ENCODE data around the gene GYG1. TPM values are rescaled to one million over a fixed set of nuclear protein-coding genes. Genes with fewer than 3 reads are reported as not detected.
A peak's percentile ranks its signal among the peaks of the same experiment; 100 is the strongest.

The GYG1 gene
- polyA plus RNA-seq, 4 donors, result 11.9 to 30.4 (median 25.8) TPM

- Histone ChIP-seq H3K27me3 (ENCODE audit: control insufficient read depth in 3 of 3, insufficient read depth in 3 of 3, low read length in 3 of 3) (no peaks in the 10 kb centered on the region), H3K27ac (ENCODE audit: low read depth in 1 of 3, low read length in 2 of 3) (no peak overlapping the region), H3K4me1 (ENCODE audit: control insufficient read depth in 3 of 3, insufficient read depth in 2 of 3, low read depth in 1 of 3, low read length in 2 of 3) (no peaks in the 10 kb centered on the region), H3K4me3 (ENCODE audit: low read depth in 1 of 3, low read length in 3 of 3) (no peak overlapping the region), H3K9me3 (ENCODE audit: control insufficient read depth in 2 of 2, insufficient read depth in 1 of 2, low read depth in 1 of 2, low read length in 1 of 2) (peaks cover 0 to 5% of the 10 kb centered on the region in 2 donors), H3K36me3 (ENCODE audit: control insufficient read depth in 3 of 3, insufficient read depth in 2 of 3, low read depth in 1 of 3, low read length in 3 of 3) (peaks cover 7 to 21% (median 13%) of the 10 kb centered on the region in 3 donors)
- FAIRE-seq, result no peak
- DNase-seq, result no peak
- WGBS, 3 donors, result 84 to 91% (median 86%) methylated on average over 3 of the region's 3 CpGs
Observed at GRCh38 chr3:149023951-149024350, 32.6 kb downstream of the GYG1 start.

- FAIRE-seq, result no peak
Observed at GRCh38 chr3:149026718-149027117, 35.4 kb downstream of the GYG1 start.

GRCh38 chr3:149031096-149031495 is 39.8 kb downstream of the GYG1 start:
- Histone ChIP-seq H3K4me3 (ENCODE audit: low read depth in 1 of 3, low read length in 3 of 3) (no peak overlapping the region), H3K27ac (ENCODE audit: low read depth in 1 of 3, low read length in 2 of 3) (no peak overlapping the region), H3K27me3 (ENCODE audit: control insufficient read depth in 3 of 3, insufficient read depth in 3 of 3, low read length in 3 of 3) (no peaks in the 10 kb centered on the region), H3K4me1 (ENCODE audit: control insufficient read depth in 3 of 3, insufficient read depth in 2 of 3, low read depth in 1 of 3, low read length in 2 of 3) (no peaks in the 10 kb centered on the region), H3K9me3 (ENCODE audit: control insufficient read depth in 2 of 2, insufficient read depth in 1 of 2, low read depth in 1 of 2, low read length in 1 of 2) (no peaks in the 10 kb centered on the region), H3K36me3 (ENCODE audit: control insufficient read depth in 3 of 3, insufficient read depth in 2 of 3, low read depth in 1 of 3, low read length in 3 of 3) (peaks cover 3 to 10% (median 4%) of the 10 kb centered on the region in 3 donors)
- WGBS, 3 donors, result 76 to 83% (median 78%) methylated on average over 2 of the region's 2 CpGs
- no peak for DNase-seq
- FAIRE-seq, result no peak

More at GRCh38 chr3:149026718-149027117, 35.4 kb downstream of the GYG1 start:
- Histone ChIP-seq H3K27me3 (ENCODE audit: control insufficient read depth in 3 of 3, insufficient read depth in 3 of 3, low read length in 3 of 3) (no peaks in the 10 kb centered on the region), H3K4me3 (ENCODE audit: low read depth in 1 of 3, low read length in 3 of 3) (no peak overlapping the region), H3K9me3 (ENCODE audit: control insufficient read depth in 2 of 2, insufficient read depth in 1 of 2, low read depth in 1 of 2, low read length in 1 of 2) (peaks cover 0 to 5% of the 10 kb centered on the region in 2 donors), H3K4me1 (ENCODE audit: control insufficient read depth in 3 of 3, insufficient read depth in 2 of 3, low read depth in 1 of 3, low read length in 2 of 3) (no peaks in the 10 kb centered on the region), H3K36me3 (ENCODE audit: control insufficient read depth in 3 of 3, insufficient read depth in 2 of 3, low read depth in 1 of 3, low read length in 3 of 3) (peaks cover 8 to 12% (median 10%) of the 10 kb centered on the region in 3 donors), H3K27ac (ENCODE audit: low read depth in 1 of 3, low read length in 2 of 3) (no peak overlapping the region)
- no peak for DNase-seq
- WGBS, 3 donors, result 85 to 89% (median 86%) methylated on average over 4 of the region's 4 CpGs

- DNase-seq (peak in 1 of 2 donors; percentile 39), FAIRE-seq (no peak)
- Histone ChIP-seq H3K4me1 (ENCODE audit: control insufficient read depth in 3 of 3, insufficient read depth in 2 of 3, low read depth in 1 of 3, low read length in 2 of 3) (no peaks in the 10 kb centered on the region), H3K4me3 (ENCODE audit: low read depth in 1 of 3, low read length in 3 of 3) (no peak overlapping the region), H3K27ac (ENCODE audit: low read depth in 1 of 3, low read length in 2 of 3) (peak overlapping the region in 1 of 3 donors; percentile 36), H3K36me3 (ENCODE audit: control insufficient read depth in 3 of 3, insufficient read depth in 2 of 3, low read depth in 1 of 3, low read length in 3 of 3) (peaks cover 0 to 8% (median 3%) of the 10 kb centered on the region in 3 donors), H3K27me3 (ENCODE audit: control insufficient read depth in 3 of 3, insufficient read depth in 3 of 3, low read length in 3 of 3) (no peaks in the 10 kb centered on the region), H3K9me3 (ENCODE audit: control insufficient read depth in 2 of 2, insufficient read depth in 1 of 2, low read depth in 1 of 2, low read length in 1 of 2) (no peaks in the 10 kb centered on the region)
- 79 to 87% (median 84%) methylated on average over 4 of the region's 4 CpGs for WGBS, 3 donors
Observed at GRCh38 chr3:149037684-149038083, 46.3 kb downstream of the GYG1 start.

- DNase-seq, result no peak
- Histone ChIP-seq H3K4me1 (ENCODE audit: control insufficient read depth in 3 of 3, insufficient read depth in 2 of 3, low read depth in 1 of 3, low read length in 2 of 3) (peaks cover 0 to 1% (median 0%) of the 10 kb centered on the region in 3 donors), H3K9me3 (ENCODE audit: control insufficient read depth in 2 of 2, insufficient read depth in 1 of 2, low read depth in 1 of 2, low read length in 1 of 2) (no peaks in the 10 kb centered on the region), H3K4me3 (ENCODE audit: low read depth in 1 of 3, low read length in 3 of 3) (no peak overlapping the region), H3K36me3 (ENCODE audit: control insufficient read depth in 3 of 3, insufficient read depth in 2 of 3, low read depth in 1 of 3, low read length in 3 of 3) (peaks cover 0 to 8% (median 3%) of the 10 kb centered on the region in 3 donors), H3K27ac (ENCODE audit: low read depth in 1 of 3, low read length in 2 of 3) (no peak overlapping the region), H3K27me3 (ENCODE audit: control insufficient read depth in 3 of 3, insufficient read depth in 3 of 3, low read length in 3 of 3) (no peaks in the 10 kb centered on the region)
- 82 to 93% (median 88%) methylated on average over 2 of the region's 2 CpGs for WGBS, 3 donors
- no peak for FAIRE-seq
Observed at GRCh38 chr3:149038322-149038721, 47.0 kb downstream of the GYG1 start.

- WGBS, 3 donors, result 10 to 38% (median 14%) methylated on average over 1 of the region's 1 CpG
- Histone ChIP-seq H3K4me1 (ENCODE audit: control insufficient read depth in 3 of 3, insufficient read depth in 2 of 3, low read depth in 1 of 3, low read length in 2 of 3) (peaks cover 0 to 9% (median 0%) of the 10 kb centered on the region in 3 donors), H3K27ac (ENCODE audit: low read depth in 1 of 3, low read length in 2 of 3) (peak overlapping the region in 2 of 3 donors; percentile 20 to 79), H3K27me3 (ENCODE audit: control insufficient read depth in 3 of 3, insufficient read depth in 3 of 3, low read length in 3 of 3) (no peaks in the 10 kb centered on the region), H3K9me3 (ENCODE audit: control insufficient read depth in 2 of 2, insufficient read depth in 1 of 2, low read depth in 1 of 2, low read length in 1 of 2) (no peaks in the 10 kb centered on the region), H3K36me3 (ENCODE audit: control insufficient read depth in 3 of 3, insufficient read depth in 2 of 3, low read depth in 1 of 3, low read length in 3 of 3) (peaks cover 0 to 7% (median 3%) of the 10 kb centered on the region in 3 donors), H3K4me3 (ENCODE audit: low read depth in 1 of 3, low read length in 3 of 3) (no peak overlapping the region)
- DNase-seq (peak; percentile 9 to 68), FAIRE-seq (no peak)
Observed at GRCh38 chr3:149042789-149043386, 51.5 kb downstream of the GYG1 start.

GRCh38 chr3:149044339-149045083 is 53.2 kb downstream of the GYG1 start:
- Histone ChIP-seq H3K4me1 (ENCODE audit: control insufficient read depth in 3 of 3, insufficient read depth in 2 of 3, low read depth in 1 of 3, low read length in 2 of 3) (peaks cover 0 to 9% (median 0%) of the 10 kb centered on the region in 3 donors), H3K36me3 (ENCODE audit: control insufficient read depth in 3 of 3, insufficient read depth in 2 of 3, low read depth in 1 of 3, low read length in 3 of 3) (peaks cover 0 to 2% (median 0%) of the 10 kb centered on the region in 3 donors), H3K27ac (ENCODE audit: low read depth in 1 of 3, low read length in 2 of 3) (peak overlapping the region in 1 of 3 donors; percentile 79), H3K27me3 (ENCODE audit: control insufficient read depth in 3 of 3, insufficient read depth in 3 of 3, low read length in 3 of 3) (no peaks in the 10 kb centered on the region), H3K4me3 (ENCODE audit: low read depth in 1 of 3, low read length in 3 of 3) (no peak overlapping the region), H3K9me3 (ENCODE audit: control insufficient read depth in 2 of 2, insufficient read depth in 1 of 2, low read depth in 1 of 2, low read length in 1 of 2) (no peaks in the 10 kb centered on the region)
- DNase-seq (peak; percentile 61 to 64), FAIRE-seq (no peak)
- 58 to 74% (median 70%) methylated on average over 5 of the region's 5 CpGs for WGBS, 3 donors

GRCh38 chr3:149055575-149055974 is 64.2 kb downstream of the GYG1 start:
- Histone ChIP-seq H3K4me3 (ENCODE audit: low read depth in 1 of 3, low read length in 3 of 3) (no peak overlapping the region), H3K27ac (ENCODE audit: low read depth in 1 of 3, low read length in 2 of 3) (no peak overlapping the region), H3K36me3 (ENCODE audit: control insufficient read depth in 3 of 3, insufficient read depth in 2 of 3, low read depth in 1 of 3, low read length in 3 of 3) (peaks cover 0 to 18% (median 2%) of the 10 kb centered on the region in 3 donors), H3K9me3 (ENCODE audit: control insufficient read depth in 2 of 2, insufficient read depth in 1 of 2, low read depth in 1 of 2, low read length in 1 of 2) (no peaks in the 10 kb centered on the region), H3K4me1 (ENCODE audit: control insufficient read depth in 3 of 3, insufficient read depth in 2 of 3, low read depth in 1 of 3, low read length in 2 of 3) (no peaks in the 10 kb centered on the region), H3K27me3 (ENCODE audit: control insufficient read depth in 3 of 3, insufficient read depth in 3 of 3, low read length in 3 of 3) (no peaks in the 10 kb centered on the region)
- DNase-seq (no peak), FAIRE-seq (peak; percentile 26)
- WGBS, 3 donors, result 85 to 91% (median 89%) methylated on average over 3 of the region's 3 CpGs
